NCI-H2081 (cell line): ENCODE measurements around the gene STEAP3.
A peak's percentile ranks its signal among the peaks of the same experiment; 100 is the strongest.

ENCODE experiments used
- DNase-seq, 2 experiments: peaks; one replicate each; lab custom pipeline; 2025; lab: John Stamatoyannopoulos, UW

Gene STEAP3

GRCh38 chr2:119246884-119247843 lies 23.5 kb downstream of the STEAP3 start:
- DNase-seq, result no peak

DNA sequence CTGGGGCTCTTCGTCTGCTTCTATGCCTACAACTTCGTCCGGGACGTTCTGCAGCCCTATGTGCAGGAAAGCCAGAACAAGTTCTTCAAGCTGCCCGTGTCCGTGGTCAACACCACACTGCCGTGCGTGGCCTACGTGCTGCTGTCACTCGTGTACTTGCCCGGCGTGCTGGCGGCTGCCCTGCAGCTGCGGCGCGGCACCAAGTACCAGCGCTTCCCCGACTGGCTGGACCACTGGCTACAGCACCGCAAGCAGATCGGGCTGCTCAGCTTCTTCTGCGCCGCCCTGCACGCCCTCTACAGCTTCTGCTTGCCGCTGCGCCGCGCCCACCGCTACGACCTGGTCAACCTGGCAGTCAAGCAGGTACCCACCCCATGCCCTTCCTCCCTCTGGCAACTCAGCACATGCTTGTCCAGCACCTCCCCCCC lies 24.2 kb downstream of the STEAP3 start:
- no peak for DNase-seq

DNA sequence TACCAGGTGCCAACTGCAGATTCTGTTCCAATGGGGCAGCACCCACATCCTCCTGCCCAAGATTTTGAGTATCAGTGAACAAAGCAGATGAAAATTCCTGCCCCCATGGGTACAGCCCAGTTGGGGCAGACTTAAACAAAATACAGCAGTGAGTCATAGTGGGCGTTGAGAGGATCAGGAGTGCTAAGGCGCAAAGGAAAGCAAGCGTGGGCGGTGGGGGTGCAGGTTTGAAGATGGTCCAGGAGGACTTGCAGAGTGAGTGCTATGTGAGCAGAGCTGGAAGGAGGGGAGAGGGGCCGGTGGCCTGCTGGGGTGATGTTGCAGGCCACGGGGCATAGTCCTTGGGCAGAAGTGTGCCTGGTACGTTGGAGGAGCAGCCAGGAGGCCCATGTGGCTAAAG lies 24.7 kb downstream of the STEAP3 start:
- DNase-seq, result no peak

DNA sequence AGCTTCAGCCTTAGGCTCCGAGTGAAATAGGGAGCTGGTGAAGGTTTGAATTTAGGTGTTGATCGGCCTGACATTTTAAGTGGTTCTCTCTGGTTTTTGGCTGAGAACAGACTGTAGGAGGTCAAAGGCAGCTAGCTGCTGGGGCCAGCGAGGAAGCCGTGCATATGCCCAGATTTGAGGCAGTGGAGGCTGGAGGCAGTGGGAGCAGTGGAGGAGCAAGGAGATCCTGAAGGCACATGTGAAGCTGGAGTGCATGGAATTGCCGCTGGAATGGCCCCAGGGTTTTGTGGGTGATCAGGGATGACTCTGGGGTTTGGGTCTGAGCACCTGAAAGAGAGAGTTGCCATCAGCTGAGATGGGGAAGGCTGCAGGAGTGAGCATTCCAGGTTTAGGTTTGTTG lies 25.1 kb downstream of the STEAP3 start:
- DNase-seq, result no peak

GRCh38 chr2:119249311-119249710 lies 25.7 kb downstream of the STEAP3 start:
- no peak for DNase-seq

- no peak for DNase-seq
Observed at GRCh38 chr2:119249855-119250717, 26.5 kb downstream of the STEAP3 start.

- DNase-seq, result no peak
Observed at GRCh38 chr2:119250718-119251290, 27.2 kb downstream of the STEAP3 start.

DNA sequence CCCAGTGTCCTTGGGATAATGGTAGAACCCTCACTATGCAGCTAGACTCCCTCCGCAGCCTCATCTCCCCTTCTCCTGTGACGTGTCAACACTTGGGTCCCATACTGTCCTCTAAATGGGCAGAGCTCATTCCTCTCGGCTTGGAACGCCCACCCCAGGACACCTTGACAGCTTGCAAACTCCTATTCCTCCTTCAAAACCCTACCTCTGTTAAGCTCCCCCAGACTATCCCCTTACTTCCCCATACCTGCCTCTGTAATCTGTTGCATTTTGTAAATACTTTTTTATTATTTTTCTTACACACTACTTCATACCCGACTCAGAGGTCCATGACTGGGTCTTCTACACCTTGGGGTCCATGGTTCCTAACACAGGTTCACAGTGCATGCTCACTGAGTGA lies 28.0 kb downstream of the STEAP3 start:
- DNase-seq, result no peak

GRCh38 chr2:119252186-119253113 lies 28.8 kb downstream of the STEAP3 start:
- DNase-seq, result no peak

- no peak for DNase-seq
Observed at GRCh38 chr2:119253114-119253702, 29.6 kb downstream of the STEAP3 start.

GRCh38 chr2:119253760-119254600 lies 30.3 kb downstream of the STEAP3 start:
- no peak for DNase-seq

DNA sequence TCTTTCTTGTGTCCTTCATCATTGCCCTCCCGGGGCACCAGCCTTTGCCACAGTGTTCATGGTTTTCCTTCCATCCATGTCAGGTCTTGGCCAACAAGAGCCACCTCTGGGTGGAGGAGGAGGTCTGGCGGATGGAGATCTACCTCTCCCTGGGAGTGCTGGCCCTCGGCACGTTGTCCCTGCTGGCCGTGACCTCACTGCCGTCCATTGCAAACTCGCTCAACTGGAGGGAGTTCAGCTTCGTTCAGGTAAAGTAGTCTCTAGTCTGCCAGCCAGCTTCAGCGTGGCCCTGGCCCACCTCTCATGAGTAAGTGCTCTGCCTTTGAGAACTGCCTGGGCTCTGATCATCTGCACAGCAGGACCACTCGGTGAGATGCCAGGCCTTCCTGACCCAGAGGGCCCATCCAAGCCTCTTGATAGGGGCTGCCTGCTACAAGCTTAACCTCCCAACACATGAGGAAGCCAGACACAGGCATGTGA lies 31.0 kb downstream of the STEAP3 start:
- no peak for DNase-seq

DNA sequence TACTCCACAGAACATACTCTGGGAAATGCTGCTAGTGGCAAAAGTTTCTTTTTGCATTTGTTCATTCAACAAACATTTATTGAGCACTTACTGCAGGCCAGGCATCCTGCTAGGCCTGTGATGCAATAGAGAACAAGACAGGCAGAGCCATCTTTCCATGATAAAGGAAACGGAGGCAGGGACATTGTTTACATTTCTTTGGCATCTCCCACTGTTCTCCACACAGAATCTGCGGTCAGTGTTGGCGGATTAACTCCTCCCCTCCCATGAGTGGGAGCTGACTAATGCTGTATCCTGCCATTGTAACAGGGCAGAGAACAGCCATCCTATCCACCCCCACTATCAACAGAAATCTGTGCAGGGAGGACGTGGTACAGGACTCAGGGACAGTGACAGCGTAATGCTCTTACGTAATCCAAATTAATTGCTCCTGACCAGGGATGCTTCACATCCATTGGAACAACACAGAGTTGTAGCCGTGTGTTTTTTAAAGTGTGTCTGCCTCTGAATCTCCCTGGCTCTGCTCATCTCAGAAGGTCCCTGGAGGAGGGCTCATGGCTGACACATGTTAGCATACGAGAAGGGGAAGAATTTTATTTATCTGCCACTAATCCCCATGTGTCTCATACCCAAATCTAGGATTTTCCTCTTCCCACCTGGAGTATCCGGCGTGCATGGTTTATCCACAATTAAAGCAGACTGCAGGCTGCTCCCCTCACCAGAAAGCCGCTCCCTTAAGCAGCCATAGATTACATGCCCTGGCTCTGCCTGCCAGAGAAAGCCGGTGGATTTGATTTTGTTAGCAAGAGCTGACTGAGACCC lies 32.3 kb downstream of the STEAP3 start:
- peak; percentile 26 to 54 for DNase-seq

DNA sequence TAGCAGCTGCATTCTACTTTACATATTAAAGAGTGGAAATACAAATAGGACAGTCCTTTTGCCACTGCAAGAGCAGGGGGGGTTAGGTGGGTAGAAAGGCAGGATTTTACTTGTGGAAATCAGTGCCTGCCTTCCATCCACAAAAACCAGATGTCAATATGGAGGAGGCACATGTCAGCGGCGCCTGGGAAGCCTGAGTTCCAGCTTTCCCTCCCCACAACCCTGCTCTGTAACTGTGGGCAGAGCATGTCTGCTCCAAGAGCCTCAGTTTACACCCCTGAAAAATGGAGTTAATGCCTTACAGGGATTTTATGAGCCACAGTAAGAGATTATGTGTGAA lies 32.9 kb downstream of the STEAP3 start:
- DNase-seq, result no peak

- no peak for DNase-seq
Observed at GRCh38 chr2:119257198-119257597, 33.6 kb downstream of the STEAP3 start.

DNA sequence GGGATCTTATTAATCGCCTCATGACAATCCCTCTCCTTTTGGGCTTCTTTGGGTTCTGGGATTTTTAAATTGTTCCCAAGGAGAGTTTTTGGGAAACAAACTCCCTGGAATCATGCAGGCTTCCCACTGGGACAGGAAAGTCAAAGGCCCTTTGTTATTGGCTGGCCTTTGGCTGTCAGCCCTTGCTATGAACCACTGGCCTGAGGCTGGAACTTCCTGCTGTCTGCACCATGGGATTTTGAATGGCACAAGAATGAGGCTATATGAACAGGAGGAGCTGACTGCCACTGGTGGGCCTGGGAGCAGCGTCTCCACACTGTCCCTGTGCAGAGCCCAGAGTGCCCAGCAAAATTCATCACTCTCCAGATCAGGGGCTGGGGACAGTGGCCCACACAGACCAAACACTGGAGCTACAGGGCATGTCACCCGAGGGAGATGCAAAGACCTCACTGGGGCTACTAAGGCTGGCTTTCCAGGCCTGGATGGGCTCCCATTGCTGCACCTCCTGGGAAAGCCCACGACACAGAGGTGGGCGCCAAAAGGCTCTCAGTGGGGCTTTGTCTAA lies 35.7 kb downstream of the STEAP3 start:
- no peak for DNase-seq

DNA sequence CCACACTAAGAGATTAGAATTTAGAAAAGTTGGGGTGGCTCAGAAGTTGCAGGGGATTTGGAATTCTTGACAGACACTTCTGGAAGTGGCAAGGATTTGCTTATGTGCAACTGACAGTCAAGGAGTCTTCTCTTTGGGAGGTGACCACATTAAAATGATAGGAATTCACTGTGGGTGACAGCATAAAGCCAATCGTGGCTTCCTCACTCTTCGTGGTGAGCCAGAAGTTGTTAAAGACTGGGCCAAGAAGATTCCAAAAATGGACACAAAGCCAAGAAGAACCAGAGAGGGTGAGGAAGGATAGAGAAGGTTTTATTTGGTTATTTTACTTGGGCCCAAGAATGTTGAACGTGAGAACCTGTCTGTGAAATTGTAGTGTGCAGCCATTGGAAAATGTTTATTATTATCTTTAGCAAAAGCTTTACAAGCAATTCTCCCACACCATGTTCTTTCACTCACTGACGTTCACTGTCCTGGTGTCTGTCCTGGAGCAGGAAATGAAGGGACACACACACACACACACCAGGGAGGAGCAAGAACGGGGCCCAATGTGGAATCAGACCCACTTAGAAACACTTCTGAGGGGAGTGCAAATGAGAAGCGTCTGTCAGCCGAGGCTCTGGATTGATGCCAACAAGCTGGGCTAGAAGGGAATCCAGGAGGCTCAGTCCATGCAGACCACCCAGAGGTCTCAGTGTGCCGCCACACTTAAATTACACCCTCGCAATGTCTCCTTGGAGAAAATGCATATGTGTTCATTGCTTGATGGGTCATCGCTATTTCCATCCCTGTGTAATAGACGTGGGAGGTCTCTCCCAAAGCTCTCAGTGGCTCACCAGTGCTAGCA lies 37.2 kb downstream of the STEAP3 start:
- DNase-seq, result no peak
